Colonic mucosa (tissue), 4 donors: Measurements from ENCODE around the gene SDF2. TPM values are rescaled to one million over a fixed set of nuclear protein-coding genes. Genes with fewer than 3 reads are reported as not detected.

Experiments used
- DNase-seq: peaks from one replicate; pipeline ENCODE4 v3.0.0-alpha.2; 2020
- H3K27ac ChIP-seq: fragments of 200-600 bp; one replicate; pipeline ENCODE4 v1.8.0; 2021
- H3K27me3 ChIP-seq: fragments of 200-600 bp; one replicate; pipeline ENCODE4 v1.8.0; 2021
- H3K36me3 ChIP-seq: fragments of 200-600 bp; one replicate; pipeline ENCODE4 v1.8.0; 2021
- H3K4me1 ChIP-seq: fragments of 200-600 bp; one replicate; pipeline ENCODE4 v1.8.0; 2021; ENCODE audit warnings: mild to moderate bottlenecking
- H3K4me3 ChIP-seq: fragments of 200-600 bp; one replicate; pipeline ENCODE4 v1.8.0; 2021
- H3K9ac ChIP-seq, 2 donors: one replicate each; pipeline ENCODE4 v1.7.0; 2013; ENCODE audit warnings: control low read depth in 2 of 2, low read depth in 2 of 2, low read length in 2 of 2
- H3K9me3 ChIP-seq: fragments of 200-600 bp; one replicate; pipeline ENCODE4 v1.8.0; 2021
- CTCF ChIP-seq: fragments of 200-600 bp; IDR thresholded peaks from one replicate; pipeline ENCODE4 v1.8.0; 2022; ENCODE audit warnings: antibody characterized with exemption, mild to moderate bottlenecking
- intact Hi-C: fragments of 100-400 bp; cut with DNase I; formaldehyde crosslinking; loops from one replicate; pipeline ENCODE4 v1.14.1; 2022
- total RNA-seq, 2 donors: library from RNA; stranded (reverse); fragmentation: NEBNext Ultra II Directional in 1 of 2; extraction: Animal tissue kit (Norgen Biotek cat#: 25700) in 1 of 2; gene quantifications; one replicate each; pipeline ENCODE4 v1.2.1, GENCODE V29; 2021
- donor health status: healthy.
- donor health status: DM: no; HTN: no; CAD: no.
- donor health status: DM: no; HTN: no; CAD: no.

SDF2 gene
- total RNA-seq, 2 donors from 2014 or later: 50.7 to 56.4 TPM

DNA sequence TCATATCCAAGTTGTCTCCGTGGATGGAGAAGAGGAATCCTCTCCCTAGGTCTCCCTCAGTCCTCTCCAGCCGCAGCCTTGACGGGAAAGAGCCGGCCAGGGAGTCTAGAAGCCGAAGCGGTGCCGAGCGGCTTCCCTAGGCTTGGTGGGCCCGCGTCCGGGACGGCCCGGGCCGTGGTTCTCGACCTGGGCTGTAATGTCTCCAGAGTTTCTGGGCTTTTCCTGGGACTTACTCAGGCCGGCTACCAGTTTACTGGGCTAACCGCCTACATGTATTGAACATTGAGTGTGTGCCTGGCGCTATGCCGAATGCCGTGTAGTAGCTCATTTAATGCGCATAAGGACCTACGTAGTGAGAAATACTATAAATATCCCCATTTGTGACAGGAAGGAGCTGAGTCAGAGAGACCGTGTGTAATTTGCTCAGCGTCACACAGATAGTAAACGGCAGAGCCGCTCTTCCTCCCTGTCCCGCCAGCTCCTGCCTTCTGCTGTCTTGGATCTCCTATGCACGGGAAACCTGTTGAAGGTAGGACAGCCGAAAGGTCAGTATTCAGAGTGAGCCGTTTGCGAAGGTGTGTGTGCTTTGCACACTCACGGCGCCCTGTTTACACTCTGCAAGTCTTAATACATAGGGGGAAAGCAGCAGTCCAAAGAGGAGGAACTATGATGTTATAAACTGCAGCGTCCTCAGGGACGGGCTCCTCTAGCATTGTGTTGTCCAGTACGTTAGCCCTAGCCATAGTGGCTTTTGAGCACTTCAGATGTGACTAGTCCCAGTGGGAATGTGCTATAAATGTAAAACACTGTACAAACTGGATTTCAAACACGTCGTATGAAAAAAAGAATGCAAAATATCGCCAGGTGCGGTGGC is 62.2 kb downstream of the SDF2 start:
- intact Hi-C loops: loop anchor here (5.0 kb wide), 1 partner anchor 43 kb away; no protein-coding TSS in a partner anchor
- peaks cover 8% of the 10 kb centered on the region for H3K4me1 ChIP-seq
- no peaks in the 10 kb centered on the region for H3K27me3 ChIP-seq
- peak; percentile 78 for DNase-seq
- no peak for TF ChIP-seq CTCF
- H3K4me3 ChIP-seq: peak overlapping the region; percentile 59
- H3K9ac ChIP-seq: peak overlapping the region; percentile 77 to 94
- no peaks in the 10 kb centered on the region for H3K9me3 ChIP-seq
- H3K36me3 ChIP-seq: no peaks in the 10 kb centered on the region
- peak overlapping the region; percentile 95 for H3K27ac ChIP-seq

DNA sequence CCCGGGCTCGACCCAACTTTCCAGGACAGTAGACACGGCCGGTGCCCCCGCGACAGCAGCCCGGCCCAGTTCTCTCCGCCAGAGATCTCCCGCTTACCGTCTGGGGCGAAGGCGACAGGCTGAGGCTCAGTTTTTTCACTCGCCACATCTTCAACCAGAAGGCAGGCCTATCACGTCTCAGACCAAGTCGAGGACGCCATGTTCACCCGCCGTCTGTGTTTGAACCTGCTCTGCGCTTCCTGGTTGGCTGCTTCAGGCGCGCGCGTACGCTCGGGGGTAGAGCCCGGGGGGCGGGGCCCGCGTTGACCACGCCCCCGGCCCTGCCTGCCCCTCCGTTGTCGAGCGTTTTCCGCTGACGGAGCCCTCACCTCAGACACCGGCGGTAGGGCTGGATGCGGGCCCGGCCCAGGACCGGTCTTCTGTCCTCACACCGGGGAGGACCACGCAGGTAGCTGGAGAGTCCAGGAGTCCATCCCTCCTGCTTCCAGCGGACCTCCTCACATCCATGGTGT is 62.9 kb downstream of the SDF2 start, which contains the start of gene SPAG5:
SPAG5 (minus strand) TSS at position 227 of the 512 bp plus-strand sequence; CDS start at position 148, 79 bp downstream.
- H3K27ac ChIP-seq: peak within 1 kb of the TSS; percentile 95
- H3K9ac ChIP-seq: peak within 1 kb of the TSS; percentile 77 to 94
- peaks cover 8% of the 10 kb centered on the region for H3K4me1 ChIP-seq
- H3K4me3 ChIP-seq: peak within 1 kb of the TSS; percentile 59
- no peaks in the 10 kb centered on the region for H3K9me3 ChIP-seq
- H3K36me3 ChIP-seq: no peaks in the 10 kb centered on the region
- no peak for TF ChIP-seq CTCF
- intact Hi-C loops: loop anchor here (5.0 kb wide), 1 partner anchor 43 kb away; no protein-coding TSS in a partner anchor
- DNase-seq: peak; percentile 95
- H3K27me3 ChIP-seq: no peaks in the 10 kb centered on the region

GRCh38 chr17:28598389-28598788 is 63.3 kb downstream of the SDF2 start:
- intact Hi-C loops: loop anchor here (5.0 kb wide), 1 partner anchor 44 kb away; no protein-coding TSS in a partner anchor
- Histone ChIP-seq H3K27me3 (no peaks in the 10 kb centered on the region), H3K9me3 (no peaks in the 10 kb centered on the region), H3K36me3 (no peaks in the 10 kb centered on the region), H3K4me1 (peaks cover 8% of the 10 kb centered on the region), H3K9ac (peak overlapping the region; percentile 54 to 94), H3K27ac (peak overlapping the region; percentile 95), H3K4me3 (peak overlapping the region; percentile 59)
- no peak for TF ChIP-seq CTCF
- no peak for DNase-seq

Other genes with a start within 250 kb of the SDF2 start
- 10 to 100 TPM; 24.7 to 40.5 TPM for gene SLC13A2, start 188.3 kb downstream of the SDF2 start, total RNA-seq
- gene FOXN1, start 155.6 kb downstream of the SDF2 start, total RNA-seq: under 1 TPM in 1 of 2 donors, not detected in 1; 0.32 TPM
- 10 to 100 TPM; 31.4 to 39.8 TPM for gene UNC119, start 109.3 kb downstream of the SDF2 start, total RNA-seq
- gene PIGS, start 90.4 kb downstream of the SDF2 start, total RNA-seq: 10 to 100 TPM; 71.9 to 82.7 TPM
- 100 to 1,000 TPM in 1 of 2 donors, 10 to 100 TPM in 1; 14.4 to 111 TPM for gene ALDOC, start 85.0 kb downstream of the SDF2 start, total RNA-seq
- 10 to 100 TPM; 25.6 to 81.8 TPM for gene SPAG5, start 62.9 kb downstream of the SDF2 start, total RNA-seq
- 10 to 100 TPM in 1 of 2 donors, 1 to 10 TPM in 1; 3.2 to 16.2 TPM for gene RSKR, start 47.7 kb downstream of the SDF2 start, total RNA-seq
- gene BLTP2, start 16.7 kb downstream of the SDF2 start, total RNA-seq: 100 to 1,000 TPM; 114 to 202 TPM
- gene SUPT6H, start 299 bp upstream of the SDF2 start, total RNA-seq: 10 to 100 TPM; 40.1 to 47.1 TPM
- 1 to 10 TPM; 1.0 to 2.5 TPM for gene PROCA1, start 50.0 kb upstream of the SDF2 start, total RNA-seq
- 10 to 100 TPM in 1 of 2 donors, 1 to 10 TPM in 1; 6.2 to 14.0 TPM for gene RAB34, start 56.0 kb upstream of the SDF2 start, total RNA-seq
- gene RPL23A, start 58.1 kb upstream of the SDF2 start, total RNA-seq: 1,000 to 10,000 TPM; 1,201 to 1,388 TPM
- 10 to 100 TPM in 1 of 2 donors, 1 to 10 TPM in 1; 5.7 to 20.4 TPM for gene TLCD1, start 64.3 kb upstream of the SDF2 start, total RNA-seq
- 1 to 10 TPM; 3.0 to 6.7 TPM for gene NEK8, start 66.9 kb upstream of the SDF2 start, total RNA-seq
- gene TRAF4, start 82.1 kb upstream of the SDF2 start, total RNA-seq: 100 to 1,000 TPM in 1 of 2 donors, 10 to 100 TPM in 1; 92.1 to 128 TPM
- gene FAM222B, start 180.9 kb upstream of the SDF2 start, total RNA-seq: 10 to 100 TPM; 27.9 to 35.4 TPM
- 10 to 100 TPM; 34.7 to 72.0 TPM for gene ERAL1, start 193.1 kb upstream of the SDF2 start, total RNA-seq
- gene FLOT2, start 235.8 kb upstream of the SDF2 start, total RNA-seq: 100 to 1,000 TPM in 1 of 2 donors, 10 to 100 TPM in 1; 92.1 to 125 TPM
- 10 to 100 TPM in 1 of 2 donors, 1 to 10 TPM in 1; 8.7 to 22.8 TPM for gene DHRS13, start 241.2 kb upstream of the SDF2 start, total RNA-seq